ENCODE data around the gene ARHGAP1. TPM values are rescaled to one million over a fixed set of nuclear protein-coding genes. Genes with fewer than 3 reads are reported as not detected.

Gene ARHGAP1
- total RNA-seq, 3 donors from 2014 or later = 26.5 to 55.7 (median 33.8) TPM

DNA sequence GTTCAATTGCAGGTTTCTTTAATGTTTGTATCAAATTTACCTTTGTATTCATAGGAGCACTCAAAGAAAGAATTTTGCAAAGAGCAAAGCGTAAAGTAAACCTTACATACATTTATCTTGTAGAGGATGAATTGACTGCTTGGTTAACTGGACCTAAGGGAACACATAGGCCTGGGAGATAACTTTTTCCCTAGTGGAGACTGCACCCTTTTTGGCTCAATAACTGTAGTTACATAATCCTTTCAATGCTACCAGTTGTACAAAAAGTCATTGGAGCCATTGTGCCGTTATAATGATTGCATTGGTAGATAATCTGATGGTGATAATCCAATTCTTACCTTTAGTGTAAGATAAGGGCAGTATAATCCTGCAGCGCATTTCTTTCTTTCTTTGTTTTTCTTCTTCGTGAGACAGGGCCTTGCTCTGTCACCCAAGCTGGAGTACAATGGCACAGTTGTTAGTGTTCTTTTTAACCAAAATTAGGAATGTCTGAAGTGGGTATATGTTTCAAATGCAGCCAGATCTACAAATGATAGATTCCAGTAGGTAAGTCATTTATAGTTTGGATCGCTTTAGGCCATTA, 64.8 kb downstream of the ARHGAP1 start:
- no peak for TF ChIP-seq POLR2A (IDR thresholded peaks at IDR 0.05)
- TF ChIP-seq, protein P1, sequence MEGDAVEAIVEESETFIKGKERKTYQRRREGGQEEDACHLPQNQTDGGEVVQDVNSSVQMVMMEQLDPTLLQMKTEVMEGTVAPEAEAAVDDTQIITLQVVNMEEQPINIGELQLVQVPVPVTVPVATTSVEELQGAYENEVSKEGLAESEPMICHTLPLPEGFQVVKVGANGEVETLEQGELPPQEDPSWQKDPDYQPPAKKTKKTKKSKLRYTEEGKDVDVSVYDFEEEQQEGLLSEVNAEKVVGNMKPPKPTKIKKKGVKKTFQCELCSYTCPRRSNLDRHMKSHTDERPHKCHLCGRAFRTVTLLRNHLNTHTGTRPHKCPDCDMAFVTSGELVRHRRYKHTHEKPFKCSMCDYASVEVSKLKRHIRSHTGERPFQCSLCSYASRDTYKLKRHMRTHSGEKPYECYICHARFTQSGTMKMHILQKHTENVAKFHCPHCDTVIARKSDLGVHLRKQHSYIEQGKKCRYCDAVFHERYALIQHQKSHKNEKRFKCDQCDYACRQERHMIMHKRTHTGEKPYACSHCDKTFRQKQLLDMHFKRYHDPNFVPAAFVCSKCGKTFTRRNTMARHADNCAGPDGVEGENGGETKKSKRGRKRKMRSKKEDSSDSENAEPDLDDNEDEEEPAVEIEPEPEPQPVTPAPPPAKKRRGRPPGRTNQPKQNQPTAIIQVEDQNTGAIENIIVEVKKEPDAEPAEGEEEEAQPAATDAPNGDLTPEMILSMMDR (IDR thresholded peaks at IDR 0.05) = no peak
- TF ChIP-seq POLR2AphosphoS5 (IDR thresholded peaks at IDR 0.05) = no peak
- Histone ChIP-seq H3K27ac (no peak overlapping the region), H3K27me3 (no peaks in the 10 kb centered on the region), H3K9me3 (no peaks in the 10 kb centered on the region), H3K36me3 (no peaks in the 10 kb centered on the region), H3K4me3 (no peak overlapping the region), H3K4me1 (no peaks in the 10 kb centered on the region)
- no peak for DNase-seq (ENCODE audit: low spot score in 2 of 2)
- intact Hi-C loops (cut with DNase I; ENCODE audit: low total_unique reads) = no loop called here

GRCh38 chr11:46633291-46634217, 66.9 kb downstream of the ARHGAP1 start:
- H3K27ac ChIP-seq = no peak overlapping the region
- no peaks in the 10 kb centered on the region for H3K9me3 ChIP-seq
- H3K4me3 ChIP-seq = no peak overlapping the region
- no peaks in the 10 kb centered on the region for H3K4me1 ChIP-seq
- no peaks in the 10 kb centered on the region for H3K27me3 ChIP-seq
- intact Hi-C loops (cut with DNase I; ENCODE audit: low total_unique reads) = no loop called here
- no peak for DNase-seq (ENCODE audit: low spot score in 2 of 2)
- no peak for TF ChIP-seq POLR2A (IDR thresholded peaks at IDR 0.05)
- TF ChIP-seq, protein P1 (IDR thresholded peaks at IDR 0.05) = no peak
- TF ChIP-seq POLR2AphosphoS5 (IDR thresholded peaks at IDR 0.05) = no peak
- no peaks in the 10 kb centered on the region for H3K36me3 ChIP-seq

GRCh38 chr11:46632502-46632901, 67.9 kb downstream of the ARHGAP1 start:
- intact Hi-C loops (cut with DNase I; ENCODE audit: low total_unique reads) = no loop called here
- no peaks in the 10 kb centered on the region for H3K27me3 ChIP-seq
- H3K4me1 ChIP-seq = no peaks in the 10 kb centered on the region
- TF ChIP-seq, protein P1 (IDR thresholded peaks at IDR 0.05) = no peak
- no peak for TF ChIP-seq POLR2AphosphoS5 (IDR thresholded peaks at IDR 0.05)
- no peak for TF ChIP-seq POLR2A (IDR thresholded peaks at IDR 0.05)
- H3K27ac ChIP-seq = no peak overlapping the region
- no peak for DNase-seq (ENCODE audit: low spot score in 2 of 2)
- no peak overlapping the region for H3K4me3 ChIP-seq
- no peaks in the 10 kb centered on the region for H3K9me3 ChIP-seq
- H3K36me3 ChIP-seq = no peaks in the 10 kb centered on the region

DNA sequence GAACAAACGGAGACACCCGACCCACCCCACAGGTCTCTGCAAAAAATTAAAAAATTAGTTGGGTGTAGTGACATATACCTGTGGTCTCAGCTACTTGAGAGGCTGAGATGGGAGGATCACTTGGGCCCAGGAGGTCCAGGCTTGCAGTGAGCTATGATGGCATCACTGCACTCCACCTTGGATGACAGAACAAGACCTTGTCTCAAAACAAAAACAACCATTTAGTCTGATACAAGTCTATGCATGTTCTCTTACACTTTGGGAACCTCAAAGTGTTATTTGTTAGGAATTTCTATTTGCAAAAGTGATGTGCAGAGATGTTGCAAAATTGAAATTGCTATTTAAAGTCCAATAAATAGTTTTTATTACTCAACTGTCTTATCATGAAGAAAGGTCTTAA, 68.7 kb downstream of the ARHGAP1 start:
- no peaks in the 10 kb centered on the region for H3K36me3 ChIP-seq

More for the DNA sequence above, 68.7 kb downstream of the ARHGAP1 start:
- no peak for DNase-seq (ENCODE audit: low spot score in 2 of 2)
- Histone ChIP-seq H3K27ac (no peak overlapping the region), H3K9me3 (no peaks in the 10 kb centered on the region), H3K4me1 (no peaks in the 10 kb centered on the region), H3K4me3 (no peak overlapping the region), H3K27me3 (no peaks in the 10 kb centered on the region)
- intact Hi-C loops (cut with DNase I; ENCODE audit: low total_unique reads) = no loop called here
- TF ChIP-seq POLR2AphosphoS5 (IDR thresholded peaks at IDR 0.05) = no peak
- TF ChIP-seq, protein P1 (IDR thresholded peaks at IDR 0.05) = no peak
